Rectal smooth muscle tissue (tissue), 1 donor: ENCODE data around the gene TRPM8.
"Not testable (repeated sequence)": the region's sequence is repeated elsewhere in the genome, so short reads cannot be mapped to it uniquely, and the experiment has no call there.

ENCODE experiments used
- H3K27ac ChIP-seq: one replicate; pipeline ENCODE4 v1.7.0; 2013; ENCODE audit warnings: low read depth, low read length, inconsistent platforms
- H3K27me3 ChIP-seq: one replicate; pipeline ENCODE4 v1.7.0; 2013; ENCODE audit warnings: low read length; ENCODE audit not compliant: control insufficient read depth, insufficient read depth
- H3K36me3 ChIP-seq: one replicate; pipeline ENCODE4 v1.7.0; 2013; ENCODE audit warnings: low read length; ENCODE audit not compliant: control insufficient read depth, insufficient read depth
- H3K4me1 ChIP-seq: one replicate; pipeline ENCODE4 v1.7.0; 2013; ENCODE audit warnings: low read length; ENCODE audit not compliant: control insufficient read depth, insufficient read depth
- H3K4me3 ChIP-seq: one replicate; pipeline ENCODE4 v1.7.0; 2013; ENCODE audit warnings: low read length
- H3K9ac ChIP-seq: one replicate; pipeline ENCODE4 v1.7.0; 2013; ENCODE audit warnings: low read length

Gene TRPM8

DNA sequence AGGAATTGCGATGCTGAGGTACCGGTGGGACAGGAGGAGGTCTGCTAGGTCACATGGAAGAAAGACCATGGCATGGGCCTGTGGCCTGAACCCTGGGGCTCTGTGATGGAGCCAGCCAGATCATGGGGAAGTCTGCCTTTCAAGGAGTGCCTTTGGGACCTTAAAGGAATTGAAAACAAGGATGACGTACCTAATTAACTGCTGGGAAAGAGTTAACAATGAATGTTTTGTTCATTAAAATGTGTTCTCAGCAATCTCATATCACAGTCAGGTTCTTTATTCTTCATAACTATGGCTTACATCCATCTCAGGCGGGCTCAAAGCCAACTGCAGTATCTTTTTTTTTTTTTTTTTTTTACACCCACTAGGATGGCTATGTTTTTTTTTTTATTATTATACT is 25.6 kb downstream of the TRPM8 start:
- Histone ChIP-seq H3K4me3 (no peak overlapping the region), H3K9ac (no peak overlapping the region), H3K36me3 (no peaks in the 10 kb centered on the region), H3K4me1 (no peaks in the 10 kb centered on the region), H3K27me3 (no peaks in the 10 kb centered on the region), H3K27ac (no peak overlapping the region)

DNA sequence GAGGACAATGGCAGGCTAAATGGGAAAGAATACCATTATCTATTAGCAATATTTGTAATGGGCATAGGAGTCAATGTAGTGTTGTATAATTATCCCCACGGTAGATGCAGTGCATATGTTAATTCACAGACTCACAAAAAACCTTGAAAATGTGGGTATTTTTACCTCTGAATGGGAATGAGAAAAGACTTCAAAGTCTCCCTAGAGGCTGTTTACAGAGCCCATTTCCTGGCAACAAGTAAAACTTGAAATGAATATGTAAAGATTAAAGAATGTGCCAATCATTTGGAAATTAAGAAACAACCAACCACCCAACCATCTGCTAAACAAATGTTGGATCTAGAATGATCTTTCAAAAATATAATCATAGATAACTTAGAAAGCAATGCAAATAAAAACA is 27.1 kb downstream of the TRPM8 start:
- H3K4me1 ChIP-seq, result no peaks in the 10 kb centered on the region
- no peak overlapping the region for H3K27ac ChIP-seq
- H3K9ac ChIP-seq, result no peak overlapping the region
- no peaks in the 10 kb centered on the region for H3K27me3 ChIP-seq
- no peaks in the 10 kb centered on the region for H3K36me3 ChIP-seq
- H3K4me3 ChIP-seq, result no peak overlapping the region

GRCh38 chr2:233944722-233945121 is 27.5 kb downstream of the TRPM8 start:
- Histone ChIP-seq H3K4me3 (no peak overlapping the region), H3K4me1 (no peaks in the 10 kb centered on the region), H3K36me3 (no peaks in the 10 kb centered on the region), H3K9ac (no peak overlapping the region), H3K27ac (no peak overlapping the region), H3K27me3 (no peaks in the 10 kb centered on the region)

DNA sequence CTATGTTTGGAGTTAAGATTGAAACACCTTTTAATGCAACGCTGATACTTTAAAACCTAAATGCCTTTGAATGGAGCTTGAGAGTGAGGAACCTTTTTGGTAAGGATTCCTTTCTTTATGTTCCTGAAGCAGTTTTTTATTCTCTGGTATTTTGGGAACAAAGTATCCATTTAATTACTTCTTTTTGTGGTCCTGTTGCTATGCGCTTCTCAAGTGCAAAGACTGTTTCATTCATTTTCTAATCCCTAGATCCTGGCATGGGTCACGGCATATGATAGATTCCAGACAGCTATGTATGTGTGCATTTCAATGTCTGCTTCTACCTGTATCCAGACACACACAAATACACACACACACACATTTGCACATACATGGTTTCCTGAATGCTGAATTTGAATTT is 28.0 kb downstream of the TRPM8 start:
- no peaks in the 10 kb centered on the region for H3K4me1 ChIP-seq
- H3K4me3 ChIP-seq, result no peak overlapping the region
- H3K27ac ChIP-seq, result no peak overlapping the region
- H3K9ac ChIP-seq, result no peak overlapping the region
- no peaks in the 10 kb centered on the region for H3K36me3 ChIP-seq
- H3K27me3 ChIP-seq, result no peaks in the 10 kb centered on the region

GRCh38 chr2:233950078-233950825 is 33.1 kb downstream of the TRPM8 start:
- H3K9ac ChIP-seq, result no peak overlapping the region
- H3K27ac ChIP-seq, result no peak overlapping the region
- no peaks in the 10 kb centered on the region for H3K27me3 ChIP-seq
- no peak overlapping the region for H3K4me3 ChIP-seq
- H3K4me1 ChIP-seq, result no peaks in the 10 kb centered on the region
- H3K36me3 ChIP-seq, result no peaks in the 10 kb centered on the region

GRCh38 chr2:233952335-233952734 is 35.2 kb downstream of the TRPM8 start:
- H3K9ac ChIP-seq, result no peak overlapping the region
- no peak overlapping the region for H3K4me3 ChIP-seq
- no peaks in the 10 kb centered on the region for H3K36me3 ChIP-seq
- H3K4me1 ChIP-seq, result no peaks in the 10 kb centered on the region
- no peaks in the 10 kb centered on the region for H3K27me3 ChIP-seq
- H3K27ac ChIP-seq, result no peak overlapping the region

DNA sequence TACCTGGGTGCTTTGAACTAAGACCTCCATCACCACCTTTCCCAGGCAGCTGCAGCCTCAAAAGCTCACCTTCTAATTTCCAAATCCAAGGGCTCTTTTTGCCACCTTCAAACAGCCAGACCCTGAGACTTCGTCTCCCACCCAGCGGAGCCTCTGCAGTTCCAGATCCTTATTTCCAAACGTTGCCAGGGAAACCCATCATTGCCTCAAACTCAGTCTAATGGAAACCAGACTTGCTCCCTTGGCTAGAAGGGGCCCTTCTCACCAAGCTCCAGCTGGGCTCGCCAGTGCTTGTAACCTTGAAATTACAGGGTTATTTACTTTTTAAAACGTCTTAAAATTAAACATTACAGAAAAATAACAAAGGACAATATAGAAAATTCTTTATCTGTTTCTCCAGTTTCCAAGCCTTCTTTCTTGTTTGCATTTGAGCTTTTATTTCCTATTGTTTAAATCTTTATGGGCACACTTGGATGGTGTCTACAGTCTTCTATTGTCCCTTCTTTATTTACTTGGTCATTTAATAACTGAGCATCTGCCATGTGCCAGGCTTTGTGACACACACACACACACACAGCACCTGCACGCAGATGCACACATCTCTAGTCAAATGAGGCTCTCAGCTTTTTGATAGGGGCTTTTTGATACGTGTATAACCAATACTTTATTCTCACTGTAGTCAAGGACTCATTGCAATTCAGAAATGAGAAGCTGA is 36.1 kb downstream of the TRPM8 start:
- no peak overlapping the region for H3K27ac ChIP-seq
- H3K36me3 ChIP-seq, result no peaks in the 10 kb centered on the region
- no peak overlapping the region for H3K9ac ChIP-seq
- no peaks in the 10 kb centered on the region for H3K27me3 ChIP-seq
- H3K4me1 ChIP-seq, result no peaks in the 10 kb centered on the region
- H3K4me3 ChIP-seq, result no peak overlapping the region

- H3K27ac ChIP-seq, result no peak overlapping the region
- no peak overlapping the region for H3K4me3 ChIP-seq
- H3K36me3 ChIP-seq, result no peaks in the 10 kb centered on the region
- no peaks in the 10 kb centered on the region for H3K27me3 ChIP-seq
- H3K4me1 ChIP-seq, result no peaks in the 10 kb centered on the region
- H3K9ac ChIP-seq, result no peak overlapping the region
Observed at GRCh38 chr2:233960203-233960602, 43.0 kb downstream of the TRPM8 start.

DNA sequence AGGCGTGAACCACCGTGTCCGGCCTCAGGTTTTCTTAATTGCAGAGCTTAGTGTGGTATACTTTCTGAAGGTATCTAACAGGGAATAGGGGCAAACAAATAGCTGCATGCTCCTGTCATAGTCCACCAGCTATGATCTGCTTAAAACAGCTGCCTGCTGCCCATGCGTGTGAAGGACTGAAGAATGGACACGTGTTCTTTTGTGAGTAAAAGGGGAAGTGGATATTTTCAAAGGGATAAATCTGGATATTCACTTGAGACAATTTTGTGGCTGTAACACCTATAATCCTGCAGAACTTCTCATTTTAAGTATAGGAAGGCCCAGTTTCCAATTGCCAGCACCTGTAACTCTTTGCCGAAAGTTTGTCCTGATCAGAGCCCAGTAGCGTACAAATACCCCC is 44.7 kb downstream of the TRPM8 start:
- Histone ChIP-seq H3K4me1 (no peaks in the 10 kb centered on the region), H3K4me3 (no peak overlapping the region), H3K27ac (no peak overlapping the region), H3K9ac (no peak overlapping the region), H3K36me3 (no peaks in the 10 kb centered on the region), H3K27me3 (no peaks in the 10 kb centered on the region)

DNA sequence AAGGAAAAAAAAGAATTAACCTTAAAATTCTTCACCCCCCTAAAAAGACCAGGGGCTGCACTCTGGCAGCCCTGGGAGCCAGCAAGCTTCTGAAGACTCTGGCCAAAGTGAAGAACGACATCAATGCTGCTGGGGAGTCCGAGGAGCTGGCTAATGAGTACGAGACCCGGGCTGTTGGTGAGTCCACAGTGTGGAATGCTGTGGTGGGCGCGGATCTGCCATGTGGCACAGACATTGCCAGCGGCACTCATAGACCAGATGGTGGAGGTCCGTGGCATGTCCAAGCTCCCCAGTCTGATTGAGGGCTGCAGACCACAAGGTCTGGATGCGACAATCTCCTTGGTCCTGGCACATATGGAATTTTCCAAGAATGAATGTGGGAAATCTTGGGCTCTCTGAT is 47.4 kb downstream of the TRPM8 start:
- no peaks in the 10 kb centered on the region for H3K27me3 ChIP-seq
- H3K9ac ChIP-seq, result no peak overlapping the region
- no peaks in the 10 kb centered on the region for H3K4me1 ChIP-seq
- no peaks in the 10 kb centered on the region for H3K36me3 ChIP-seq
- H3K4me3 ChIP-seq, result no peak overlapping the region
- H3K27ac ChIP-seq, result no peak overlapping the region

GRCh38 chr2:233965032-233965603 is 47.9 kb downstream of the TRPM8 start:
- H3K9ac ChIP-seq, result no peak overlapping the region
- H3K36me3 ChIP-seq, result no peaks in the 10 kb centered on the region
- H3K4me1 ChIP-seq, result no peaks in the 10 kb centered on the region
- no peak overlapping the region for H3K4me3 ChIP-seq
- no peaks in the 10 kb centered on the region for H3K27me3 ChIP-seq
- no peak overlapping the region for H3K27ac ChIP-seq

- H3K36me3 ChIP-seq, H3K9ac ChIP-seq, H3K27me3 ChIP-seq, H3K4me1 ChIP-seq, H3K4me3 ChIP-seq, H3K27ac ChIP-seq: not testable (repeated sequence)
Observed at GRCh38 chr2:233965646-233966045, 48.5 kb downstream of the TRPM8 start.

- Histone ChIP-seq H3K4me1 (no peaks in the 10 kb centered on the region), H3K4me3 (no peak overlapping the region), H3K9ac (no peak overlapping the region), H3K27ac (no peak overlapping the region), H3K36me3 (no peaks in the 10 kb centered on the region), H3K27me3 (no peaks in the 10 kb centered on the region)
Observed at GRCh38 chr2:233966388-233966787, 49.2 kb downstream of the TRPM8 start.
